K562 (cell line): Measurements from ENCODE around the gene SLC25A1. TPM values are rescaled to one million over a fixed set of nuclear protein-coding genes. Genes with fewer than 3 reads are reported as not detected.

ENCODE experiments used
- C11orf30 ChIP-seq: fragments of 450-650 bp; IDR thresholded peaks from 2 replicates; pipeline ENCODE4 v1.6.1; 2016; ENCODE audit warnings: low read depth, mild to moderate bottlenecking
- E2F3 ChIP-seq: fragments of 250-450 bp; sonication (Bioruptor Pico); IDR thresholded peaks from 2 replicates; pipeline ENCODE4 v1.4.0; 2020; ENCODE audit warnings: mild to moderate bottlenecking
- FOXA3 ChIP-seq, 2 experiments: fragments of 450-650 bp in 1 of 2; sonication (generic) in 1 of 2; formaldehyde crosslinking; IDR thresholded peaks in 1 of 2; conservative IDR thresholded peaks in 1 of 2; 2 replicates each; pipeline versions ENCODE4 v1.4.0 to v1.8.0; 2020 to 2022; ENCODE audit warnings: mild to moderate bottlenecking in 2 of 2, missing genetic modification reagents in 1 of 2
- HDGF ChIP-seq: fragments of 450-650 bp; IDR thresholded peaks from 2 replicates; pipeline ENCODE4 v1.6.1; 2016
- HOXB6 ChIP-seq: fragments of 250-450 bp; sonication (Bioruptor Pico); IDR thresholded peaks from 2 replicates; pipeline ENCODE4 v1.5.1; 2022; ENCODE audit warnings: mild to moderate bottlenecking, borderline replicate concordance
- IRF1 ChIP-seq: sonication (generic); formaldehyde crosslinking; IDR thresholded peaks from 2 replicates; pipeline ENCODE4 v1.8.0; 2022; ENCODE audit warnings: missing genetic modification reagents, mild to moderate bottlenecking, borderline replicate concordance
- NUFIP1 ChIP-seq: fragments of 450-650 bp; IDR thresholded peaks from 2 replicates; pipeline ENCODE4 v1.6.1; 2018; ENCODE audit not compliant: partially characterized antibody
- PHB ChIP-seq: fragments of 250-450 bp; sonication (Bioruptor Pico); IDR thresholded peaks from 2 replicates; pipeline ENCODE4 v1.5.0; 2021
- PML ChIP-seq: IDR thresholded peaks from 2 replicates; pipeline ENCODE4 v1.6.1; 2012; ENCODE audit warnings: low read length, inconsistent platforms
- RB1 ChIP-seq: fragments of 450-650 bp; IDR thresholded peaks from 2 replicates; pipeline ENCODE4 v1.6.1; 2017; ENCODE audit warnings: low read depth, mild to moderate bottlenecking
- RCOR1 ChIP-seq, 2 experiments: IDR thresholded peaks; 2 replicates each; pipeline ENCODE4 v1.6.1; 2012; ENCODE audit warnings: low read depth in 2 of 2, low read length in 2 of 2, borderline replicate concordance in 1 of 2, improper control_type of control experiment in 1 of 2
- SIRT6 ChIP-seq: IDR thresholded peaks from one replicate; pipeline ENCODE4 v1.6.1; 2012; ENCODE audit warnings: low read depth, mild to moderate bottlenecking, control low read depth, inconsistent platforms, low read length, moderate library complexity
- SNRNP70 ChIP-seq: fragments of 200-400 bp; formaldehyde crosslinking; optimal IDR thresholded peaks from 2 replicates; pipeline ENCODE3; 2017; ENCODE audit warnings: low read depth, low read length
- polyA plus RNA-seq, 8 experiments: library from polyadenylated mRNA; depleted of rRNA in 4 of 8; stranded (reverse) in 5 of 8; unstranded in 3 of 8; fragments of >200 nt; fragmentation: Nextera tagmentation in 2 of 8; fragmentation: Illumina TruSeq in 1 of 8; extraction: Ambion mirVana in 2 of 8; extraction: Trizol in 1 of 8; gene quantifications; 2 replicates each; pipeline versions ENCODE4 v1.2.1 to v1.2.3, GENCODE V29; 2011 to 2014; ENCODE audit warnings: inconsistent platforms in 1 of 8, missing spikeins in 1 of 8
- total RNA-seq, 7 experiments: library from RNA; depleted of rRNA in 6 of 7; stranded (reverse); fragments of >200 nt in 6 of 7; fragmentation: Illumina TruSeq in 2 of 7; extraction: Trizol in 2 of 7; gene quantifications; 2 replicates each; pipeline versions ENCODE4 v1.2.1 to v1.2.3, GENCODE V29; 2011 to 2021; ENCODE audit warnings: low replicate concordance in 1 of 7
- TF ChIP-seq, protein P1 (sequence below): sonication (generic); formaldehyde crosslinking; IDR thresholded peaks from 2 replicates; pipeline ENCODE4 v1.4.0; 2020; ENCODE audit warnings: mild to moderate bottlenecking, missing genetic modification reagents
- TF ChIP-seq, protein P2 (sequence below): fragments of 450-650 bp; IDR thresholded peaks from 2 replicates; pipeline ENCODE4 v1.7.0; 2016; ENCODE audit warnings: borderline replicate concordance
- TF ChIP-seq, protein P3 (sequence below), 2 experiments: fragments of 450-650 bp; IDR thresholded peaks; 2 replicates each; pipeline ENCODE4 v1.6.1; 2018; ENCODE audit warnings: mild to moderate bottlenecking in 2 of 2, low read depth in 1 of 2; ENCODE audit not compliant: partially characterized antibody in 2 of 2

The SLC25A1 gene
- total and polyA plus RNA-seq, 9 of the 15 experiments (the other 6 are each of a cell fraction or from before 2014, with no cell fraction given): 11.0 to 408 (median 110) TPM

GRCh38 chr22:19201869-19202798 lies 23.6 kb upstream of the SLC25A1 start (continued):
- TF ChIP-seq E2F3 (CRISPR knock-in tag): peak; percentile 78; the same call in 1 of the 2 replicates
- TF ChIP-seq PML: no peak
- TF ChIP-seq, protein P1, sequence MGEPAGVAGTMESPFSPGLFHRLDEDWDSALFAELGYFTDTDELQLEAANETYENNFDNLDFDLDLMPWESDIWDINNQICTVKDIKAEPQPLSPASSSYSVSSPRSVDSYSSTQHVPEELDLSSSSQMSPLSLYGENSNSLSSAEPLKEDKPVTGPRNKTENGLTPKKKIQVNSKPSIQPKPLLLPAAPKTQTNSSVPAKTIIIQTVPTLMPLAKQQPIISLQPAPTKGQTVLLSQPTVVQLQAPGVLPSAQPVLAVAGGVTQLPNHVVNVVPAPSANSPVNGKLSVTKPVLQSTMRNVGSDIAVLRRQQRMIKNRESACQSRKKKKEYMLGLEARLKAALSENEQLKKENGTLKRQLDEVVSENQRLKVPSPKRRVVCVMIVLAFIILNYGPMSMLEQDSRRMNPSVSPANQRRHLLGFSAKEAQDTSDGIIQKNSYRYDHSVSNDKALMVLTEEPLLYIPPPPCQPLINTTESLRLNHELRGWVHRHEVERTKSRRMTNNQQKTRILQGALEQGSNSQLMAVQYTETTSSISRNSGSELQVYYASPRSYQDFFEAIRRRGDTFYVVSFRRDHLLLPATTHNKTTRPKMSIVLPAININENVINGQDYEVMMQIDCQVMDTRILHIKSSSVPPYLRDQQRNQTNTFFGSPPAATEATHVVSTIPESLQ: no peak; the same call in 1 of the 2 replicates
- TF ChIP-seq NUFIP1: no peak
- no peak for TF ChIP-seq SIRT6
- TF ChIP-seq RCOR1 (IDR thresholded peaks at IDR 0.05; ENCODE audit: borderline replicate concordance in 1 of 2, low read depth in 2 of 2, low read length in 2 of 2): peak in 1 of 2 experiments; percentile 63; a peak in 2 of 4 replicates
- peak in 1 of 2 experiments; percentile 58; a peak in 1 of 4 replicates for TF ChIP-seq FOXA3 (CRISPR knock-in tag; conservative IDR thresholded peaks at IDR 0.05 in 1 of 2, IDR thresholded peaks at IDR 0.05 in 1 of 2)
- peak; percentile 63; the same call in 1 of the 2 replicates for TF ChIP-seq HDGF
- no peak for TF ChIP-seq SNRNP70
- no peak for TF ChIP-seq PHB
- TF ChIP-seq HOXB6: peak; percentile 35; the same call in 1 of the 2 replicates
- TF ChIP-seq C11orf30: no peak
- TF ChIP-seq RB1: no peak
- no peak for TF ChIP-seq IRF1 (CRISPR knock-in tag)
- TF ChIP-seq, protein P2, sequence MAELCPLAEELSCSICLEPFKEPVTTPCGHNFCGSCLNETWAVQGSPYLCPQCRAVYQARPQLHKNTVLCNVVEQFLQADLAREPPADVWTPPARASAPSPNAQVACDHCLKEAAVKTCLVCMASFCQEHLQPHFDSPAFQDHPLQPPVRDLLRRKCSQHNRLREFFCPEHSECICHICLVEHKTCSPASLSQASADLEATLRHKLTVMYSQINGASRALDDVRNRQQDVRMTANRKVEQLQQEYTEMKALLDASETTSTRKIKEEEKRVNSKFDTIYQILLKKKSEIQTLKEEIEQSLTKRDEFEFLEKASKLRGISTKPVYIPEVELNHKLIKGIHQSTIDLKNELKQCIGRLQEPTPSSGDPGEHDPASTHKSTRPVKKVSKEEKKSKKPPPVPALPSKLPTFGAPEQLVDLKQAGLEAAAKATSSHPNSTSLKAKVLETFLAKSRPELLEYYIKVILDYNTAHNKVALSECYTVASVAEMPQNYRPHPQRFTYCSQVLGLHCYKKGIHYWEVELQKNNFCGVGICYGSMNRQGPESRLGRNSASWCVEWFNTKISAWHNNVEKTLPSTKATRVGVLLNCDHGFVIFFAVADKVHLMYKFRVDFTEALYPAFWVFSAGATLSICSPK: no peak
- TF ChIP-seq, protein P3, sequence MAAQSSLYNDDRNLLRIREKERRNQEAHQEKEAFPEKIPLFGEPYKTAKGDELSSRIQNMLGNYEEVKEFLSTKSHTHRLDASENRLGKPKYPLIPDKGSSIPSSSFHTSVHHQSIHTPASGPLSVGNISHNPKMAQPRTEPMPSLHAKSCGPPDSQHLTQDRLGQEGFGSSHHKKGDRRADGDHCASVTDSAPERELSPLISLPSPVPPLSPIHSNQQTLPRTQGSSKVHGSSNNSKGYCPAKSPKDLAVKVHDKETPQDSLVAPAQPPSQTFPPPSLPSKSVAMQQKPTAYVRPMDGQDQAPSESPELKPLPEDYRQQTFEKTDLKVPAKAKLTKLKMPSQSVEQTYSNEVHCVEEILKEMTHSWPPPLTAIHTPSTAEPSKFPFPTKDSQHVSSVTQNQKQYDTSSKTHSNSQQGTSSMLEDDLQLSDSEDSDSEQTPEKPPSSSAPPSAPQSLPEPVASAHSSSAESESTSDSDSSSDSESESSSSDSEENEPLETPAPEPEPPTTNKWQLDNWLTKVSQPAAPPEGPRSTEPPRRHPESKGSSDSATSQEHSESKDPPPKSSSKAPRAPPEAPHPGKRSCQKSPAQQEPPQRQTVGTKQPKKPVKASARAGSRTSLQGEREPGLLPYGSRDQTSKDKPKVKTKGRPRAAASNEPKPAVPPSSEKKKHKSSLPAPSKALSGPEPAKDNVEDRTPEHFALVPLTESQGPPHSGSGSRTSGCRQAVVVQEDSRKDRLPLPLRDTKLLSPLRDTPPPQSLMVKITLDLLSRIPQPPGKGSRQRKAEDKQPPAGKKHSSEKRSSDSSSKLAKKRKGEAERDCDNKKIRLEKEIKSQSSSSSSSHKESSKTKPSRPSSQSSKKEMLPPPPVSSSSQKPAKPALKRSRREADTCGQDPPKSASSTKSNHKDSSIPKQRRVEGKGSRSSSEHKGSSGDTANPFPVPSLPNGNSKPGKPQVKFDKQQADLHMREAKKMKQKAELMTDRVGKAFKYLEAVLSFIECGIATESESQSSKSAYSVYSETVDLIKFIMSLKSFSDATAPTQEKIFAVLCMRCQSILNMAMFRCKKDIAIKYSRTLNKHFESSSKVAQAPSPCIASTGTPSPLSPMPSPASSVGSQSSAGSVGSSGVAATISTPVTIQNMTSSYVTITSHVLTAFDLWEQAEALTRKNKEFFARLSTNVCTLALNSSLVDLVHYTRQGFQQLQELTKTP (IDR thresholded peaks at IDR 0.05; ENCODE audit: low read depth in 1 of 2, partially characterized antibody in 2 of 2): peak in 1 of 2 experiments; percentile 75
